ENCODE measurements around the gene CAPN12. TPM values are rescaled to one million over a fixed set of nuclear protein-coding genes. Genes with fewer than 3 reads are reported as not detected.
A peak's percentile ranks its signal among the peaks of the same experiment; 100 is the strongest.
"Not testable (repeated sequence)": the region's sequence is repeated elsewhere in the genome, so short reads cannot be mapped to it uniquely, and the experiment has no call there.

Gene CAPN12
- total and polyA plus RNA-seq, 4 experiments from 2014 or later: 3.9 to 19.5 (median 13.3) TPM

- DNase-seq: no peak
- intact Hi-C loops (cut with micrococcal nuclease): no loop called here
- H3K27ac Mint-ChIP-seq: no peak overlapping the region
Observed at GRCh38 chr19:38759590-38760003, 15.3 kb upstream of the CAPN12 start.

GRCh38 chr19:38754196-38754595 lies 9.9 kb upstream of the CAPN12 start:
- H3K9me3 ChIP-seq (ENCODE audit: control insufficient read depth in 1 of 2, low read length in 2 of 2); DNase-seq; H3K36me3 ChIP-seq (ENCODE audit: insufficient read depth, low read length); H3K4me1 Mint-ChIP-seq; H3K4me1 ChIP-seq (ENCODE audit: insufficient read depth, low read length); POLR2A ChIA-PET (ENCODE audit: partially characterized antibody); H3K9me3 Mint-ChIP-seq; intact Hi-C loops (cut with micrococcal nuclease); H3K4me3 ChIP-seq (ENCODE audit: low read length in 2 of 2); H3K4me3 Mint-ChIP-seq; CTCF ChIA-PET (ENCODE audit: partially characterized antibody); H3K27me3 Mint-ChIP-seq; H3K36me3 Mint-ChIP-seq; H3K27me3 ChIP-seq (ENCODE audit: insufficient read depth, low read length); H3K27ac Mint-ChIP-seq; H3K27ac ChIP-seq (ENCODE audit: low read depth, low read length): not testable (repeated sequence)

More at GRCh38 chr19:38759590-38760003, 15.3 kb upstream of the CAPN12 start:
- Mint-ChIP-seq H3K9me3 (peaks cover 0 to 5% (median 0%) of the 10 kb centered on the region in 8 donors), H3K36me3 (no peaks in the 10 kb centered on the region), H3K4me1 (peaks cover 0 to 5% (median 0%) of the 10 kb centered on the region in 4 donors), H3K27me3 (peaks cover 0 to 2% of the 10 kb centered on the region in 2 donors), H3K4me3 (no peak overlapping the region)
- Histone ChIP-seq H3K9me3 (ENCODE audit: control insufficient read depth in 1 of 2, low read length in 2 of 2) (peaks cover 0 to 3% of the 10 kb centered on the region in 2 donors), H3K4me3 (ENCODE audit: low read length in 2 of 2) (no peak overlapping the region), H3K36me3 (ENCODE audit: insufficient read depth, low read length) (no peaks in the 10 kb centered on the region), H3K4me1 (ENCODE audit: insufficient read depth, low read length) (no peaks in the 10 kb centered on the region), H3K27ac (ENCODE audit: low read depth, low read length) (no peak overlapping the region), H3K27me3 (ENCODE audit: insufficient read depth, low read length) (no peaks in the 10 kb centered on the region)
- POLR2A ChIA-PET (ENCODE audit: partially characterized antibody): no interaction called here
- CTCF ChIA-PET (ENCODE audit: partially characterized antibody): interaction anchor here (2.3 kb wide), 1 partner anchor 10 kb away, joined by 15 read pairs; no protein-coding TSS in a partner anchor

- CTCF ChIA-PET (ENCODE audit: partially characterized antibody); H3K27ac ChIP-seq (ENCODE audit: low read depth, low read length); H3K36me3 ChIP-seq (ENCODE audit: insufficient read depth, low read length); intact Hi-C loops (cut with micrococcal nuclease); H3K4me1 ChIP-seq (ENCODE audit: insufficient read depth, low read length); H3K4me3 Mint-ChIP-seq; H3K27me3 ChIP-seq (ENCODE audit: insufficient read depth, low read length); DNase-seq; H3K36me3 Mint-ChIP-seq; H3K27me3 Mint-ChIP-seq; H3K4me1 Mint-ChIP-seq; H3K9me3 ChIP-seq (ENCODE audit: control insufficient read depth in 1 of 2, low read length in 2 of 2); H3K27ac Mint-ChIP-seq; H3K9me3 Mint-ChIP-seq; H3K4me3 ChIP-seq (ENCODE audit: low read length in 2 of 2); POLR2A ChIA-PET (ENCODE audit: partially characterized antibody): not testable (repeated sequence)
Observed at GRCh38 chr19:38753783-38754182, 9.5 kb upstream of the CAPN12 start.

- no peaks in the 10 kb centered on the region for H3K27me3 ChIP-seq (ENCODE audit: insufficient read depth, low read length)
- H3K27ac Mint-ChIP-seq: no peak overlapping the region
- H3K36me3 ChIP-seq (ENCODE audit: insufficient read depth, low read length): no peaks in the 10 kb centered on the region
- H3K27ac ChIP-seq (ENCODE audit: low read depth, low read length): no peak overlapping the region
- no peaks in the 10 kb centered on the region for H3K9me3 ChIP-seq (ENCODE audit: control insufficient read depth in 1 of 2, low read length in 2 of 2)
- ChIA-PET POLR2A (ENCODE audit: partially characterized antibody) (interaction anchor here (1.3 kb wide), 1 partner anchor 10 kb away, joined by 3 read pairs; no protein-coding TSS in a partner anchor), CTCF (ENCODE audit: partially characterized antibody) (no interaction called here)
- H3K36me3 Mint-ChIP-seq: no peaks in the 10 kb centered on the region
- intact Hi-C loops (cut with micrococcal nuclease): no loop called here
- H3K27me3 Mint-ChIP-seq: no peaks in the 10 kb centered on the region
- peaks cover 0 to 3% (median 0%) of the 10 kb centered on the region in 4 donors for H3K4me1 Mint-ChIP-seq
- H3K4me3 Mint-ChIP-seq: no peak overlapping the region
- no peaks in the 10 kb centered on the region for H3K4me1 ChIP-seq (ENCODE audit: insufficient read depth, low read length)
- no peaks in the 10 kb centered on the region for H3K9me3 Mint-ChIP-seq
- H3K4me3 ChIP-seq (ENCODE audit: low read length in 2 of 2): no peak overlapping the region
- DNase-seq: no peak
Observed at GRCh38 chr19:38745316-38745715, 1.0 kb upstream of the CAPN12 start.

GRCh38 chr19:38744874-38745273 lies 600 bp upstream of the CAPN12 start:
- H3K4me1 Mint-ChIP-seq: peaks cover 0 to 4% (median 3%) of the 10 kb centered on the region in 4 donors
- ChIA-PET POLR2A (ENCODE audit: partially characterized antibody) (interaction anchor here (1.3 kb wide), 2 partner anchors 10 to 104 kb away, joined by 3 to 4 read pairs; no protein-coding TSS in a partner anchor), CTCF (ENCODE audit: partially characterized antibody) (no interaction called here)
- H3K4me3 ChIP-seq (ENCODE audit: low read length in 2 of 2): no peak overlapping the region
- H3K9me3 ChIP-seq (ENCODE audit: control insufficient read depth in 1 of 2, low read length in 2 of 2): no peaks in the 10 kb centered on the region
- DNase-seq: no peak
- H3K36me3 ChIP-seq (ENCODE audit: insufficient read depth, low read length): no peaks in the 10 kb centered on the region
- H3K27ac Mint-ChIP-seq: no peak overlapping the region
- H3K27me3 ChIP-seq (ENCODE audit: insufficient read depth, low read length): no peaks in the 10 kb centered on the region
- no peaks in the 10 kb centered on the region for H3K27me3 Mint-ChIP-seq
- no peaks in the 10 kb centered on the region for H3K9me3 Mint-ChIP-seq
- H3K36me3 Mint-ChIP-seq: no peaks in the 10 kb centered on the region
- intact Hi-C loops (cut with micrococcal nuclease): no loop called here
- no peak overlapping the region for H3K27ac ChIP-seq (ENCODE audit: low read depth, low read length)
- H3K4me3 Mint-ChIP-seq: no peak overlapping the region
- peaks cover 4% of the 10 kb centered on the region for H3K4me1 ChIP-seq (ENCODE audit: insufficient read depth, low read length)

- POLR2A ChIA-PET (ENCODE audit: partially characterized antibody): interaction anchor here (1.0 to 1.3 kb wide), 3 partner anchors 9 to 187 kb away, joined by 3 to 4 read pairs (median 3); partner anchors contain the start of genes MRPS12 and SARS2
Observed at GRCh38 chr19:38743394-38744297, 628 bp downstream of the CAPN12 start.

GRCh38 chr19:38742906-38743305 lies 1.4 kb downstream of the CAPN12 start:
- no peak for DNase-seq
- H3K9me3 Mint-ChIP-seq: no peaks in the 10 kb centered on the region
- H3K36me3 ChIP-seq (ENCODE audit: insufficient read depth, low read length): no peaks in the 10 kb centered on the region
- H3K27ac ChIP-seq (ENCODE audit: low read depth, low read length): no peak overlapping the region
- no peak overlapping the region for H3K27ac Mint-ChIP-seq
- ChIA-PET POLR2A (ENCODE audit: partially characterized antibody) (no interaction called here), CTCF (ENCODE audit: partially characterized antibody) (interaction anchor here (0.6 kb wide), 1 partner anchor 203 kb away, joined by 3 read pairs; no protein-coding TSS in a partner anchor)
- no peaks in the 10 kb centered on the region for H3K27me3 ChIP-seq (ENCODE audit: insufficient read depth, low read length)
- peaks cover 24% of the 10 kb centered on the region for H3K4me1 ChIP-seq (ENCODE audit: insufficient read depth, low read length)
- H3K4me3 Mint-ChIP-seq: no peak overlapping the region
- H3K4me1 Mint-ChIP-seq: peaks cover 7 to 19% (median 15%) of the 10 kb centered on the region in 4 donors
- intact Hi-C loops (cut with micrococcal nuclease): no loop called here
- H3K27me3 Mint-ChIP-seq: no peaks in the 10 kb centered on the region
- no peaks in the 10 kb centered on the region for H3K9me3 ChIP-seq (ENCODE audit: control insufficient read depth in 1 of 2, low read length in 2 of 2)
- no peak overlapping the region for H3K4me3 ChIP-seq (ENCODE audit: low read length in 2 of 2)
- H3K36me3 Mint-ChIP-seq: no peaks in the 10 kb centered on the region

More at GRCh38 chr19:38743394-38744297, 628 bp downstream of the CAPN12 start:
- H3K9me3 ChIP-seq (ENCODE audit: control insufficient read depth in 1 of 2, low read length in 2 of 2): no peaks in the 10 kb centered on the region
- no peaks in the 10 kb centered on the region for H3K9me3 Mint-ChIP-seq
- no peaks in the 10 kb centered on the region for H3K36me3 Mint-ChIP-seq
- H3K27me3 ChIP-seq (ENCODE audit: insufficient read depth, low read length): no peaks in the 10 kb centered on the region
- intact Hi-C loops (cut with micrococcal nuclease): no loop called here
- no peaks in the 10 kb centered on the region for H3K27me3 Mint-ChIP-seq
- H3K4me1 Mint-ChIP-seq: peaks cover 6 to 14% (median 11%) of the 10 kb centered on the region in 4 donors
- DNase-seq: no peak
- H3K27ac Mint-ChIP-seq: peak overlapping the region in 1 of 7 donors; percentile 22
- H3K36me3 ChIP-seq (ENCODE audit: insufficient read depth, low read length): no peaks in the 10 kb centered on the region
- H3K4me3 Mint-ChIP-seq: peak overlapping the region in 1 of 8 donors; percentile 26
- peaks cover 17% of the 10 kb centered on the region for H3K4me1 ChIP-seq (ENCODE audit: insufficient read depth, low read length)
- H3K4me3 ChIP-seq (ENCODE audit: low read length in 2 of 2): no peak overlapping the region
- no peak overlapping the region for H3K27ac ChIP-seq (ENCODE audit: low read depth, low read length)
- CTCF ChIA-PET (ENCODE audit: partially characterized antibody): no interaction called here
